ENCODE data around the gene POLRMT. TPM values are rescaled to one million over a fixed set of nuclear protein-coding genes. Genes with fewer than 3 reads are reported as not detected.

The POLRMT gene
- total and polyA plus RNA-seq, 2 experiments from 2014 or later = 98.0 to 148 TPM

DNA sequence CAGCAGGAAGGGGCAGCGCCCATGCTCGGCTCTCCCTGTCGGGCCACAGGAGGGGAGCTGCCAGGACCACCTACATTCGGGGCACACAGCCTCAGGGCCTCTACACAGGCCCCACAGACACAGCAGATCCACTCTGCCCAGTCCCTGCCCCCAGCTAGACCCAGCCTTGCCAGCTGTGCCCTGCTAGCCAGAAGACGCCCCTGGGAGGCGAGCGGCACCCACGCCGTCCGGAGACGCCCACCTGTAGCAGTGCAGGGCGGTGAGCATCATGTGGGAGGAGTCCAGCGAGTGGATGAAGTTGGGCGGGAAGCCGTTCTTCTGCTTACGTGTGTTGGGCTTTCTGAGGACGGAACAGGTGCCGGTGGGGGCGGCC is 15.1 kb downstream of the POLRMT start (continued):
- TF ChIP-seq ZNF114 (CRISPR knock-in tag; IDR thresholded peaks at IDR 0.05) = no peak

DNA sequence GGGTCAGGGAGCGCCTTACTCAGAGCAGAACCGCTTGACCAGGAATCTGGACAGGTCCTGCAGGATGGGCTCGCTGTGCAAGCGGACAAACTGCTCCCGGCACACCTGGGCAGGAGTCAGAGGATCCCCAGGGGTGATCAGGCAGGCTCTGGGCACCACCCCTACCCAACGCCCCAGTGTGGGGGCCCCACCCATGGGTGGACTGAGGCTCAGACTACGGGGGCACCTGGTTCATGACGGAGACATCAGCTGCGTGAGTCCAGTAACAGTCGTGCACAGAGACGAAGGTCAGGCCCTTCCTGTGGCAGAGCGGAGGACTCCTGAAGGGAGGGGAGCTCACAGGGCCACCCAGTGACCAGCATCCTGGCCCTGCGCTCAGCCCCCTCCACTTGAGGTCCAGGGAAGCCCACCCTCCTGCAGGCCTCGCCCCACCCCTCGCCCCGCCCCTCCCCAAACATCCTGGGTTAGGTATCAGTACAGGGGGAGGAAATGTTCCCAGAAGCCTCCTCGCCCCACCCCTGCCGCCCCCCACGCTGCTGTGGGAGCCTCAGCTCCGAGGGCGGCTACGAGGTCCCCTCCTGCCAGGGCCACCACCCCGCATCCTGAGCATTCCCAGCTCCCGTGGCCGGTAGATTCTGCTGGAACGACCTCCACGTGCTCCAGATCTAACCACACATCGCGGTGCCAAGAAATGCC is 15.6 kb downstream of the POLRMT start:
- Histone ChIP-seq H2AFZ (no peak overlapping the region), H3K27ac (ENCODE audit: low read depth) (no peak overlapping the region), H3K4me2 (no peak overlapping the region), H3K27me3 (ENCODE audit: insufficient read depth) (no peaks in the 10 kb centered on the region), H4K20me1 (replicated peaks; ENCODE audit: insufficient read depth) (peaks cover 4% of the 10 kb centered on the region; the same call in 1 of the 2 replicates), H3F3A (replicated peaks; ENCODE audit: low read depth) (no peaks in the 10 kb centered on the region), H3K4me1 (ENCODE audit: insufficient read depth) (no peaks in the 10 kb centered on the region), H3K79me2 (replicated peaks; ENCODE audit: insufficient read depth) (no peaks in the 10 kb centered on the region), H3K36me3 (ENCODE audit: insufficient read depth) (no peaks in the 10 kb centered on the region), H3K9me2 (ENCODE audit: insufficient read depth) (no peaks in the 10 kb centered on the region), H3K4me3 (no peak overlapping the region)
- H3K9me3 Mint-ChIP-seq = no peaks in the 10 kb centered on the region
- H3K4me3 Mint-ChIP-seq = no peak overlapping the region; the same call in 2 of the 3 replicates
- no peak overlapping the region for H3K27ac Mint-ChIP-seq
- ATAC-seq (no peak), DNase-seq (ENCODE audit: low spot score) (no peak)
- peaks cover 3% of the 10 kb centered on the region; the same call in 2 of the 3 replicates for H3K4me1 Mint-ChIP-seq
- peaks cover 15% of the 10 kb centered on the region for H3K27me3 Mint-ChIP-seq (ENCODE audit: insufficient read depth, low read depth, poor library complexity)
- no peak for TF ChIP-seq CTCF (conservative IDR thresholded peaks at IDR 0.05; ENCODE audit: low read depth in 2 of 2)
- TF ChIP-seq ZNF462 (CRISPR knock-in tag; IDR thresholded peaks at IDR 0.05) = no peak
- TF ChIP-seq NANOG (IDR thresholded peaks at IDR 0.05; ENCODE audit: borderline replicate concordance) = no peak
- TF ChIP-seq, protein P1, sequence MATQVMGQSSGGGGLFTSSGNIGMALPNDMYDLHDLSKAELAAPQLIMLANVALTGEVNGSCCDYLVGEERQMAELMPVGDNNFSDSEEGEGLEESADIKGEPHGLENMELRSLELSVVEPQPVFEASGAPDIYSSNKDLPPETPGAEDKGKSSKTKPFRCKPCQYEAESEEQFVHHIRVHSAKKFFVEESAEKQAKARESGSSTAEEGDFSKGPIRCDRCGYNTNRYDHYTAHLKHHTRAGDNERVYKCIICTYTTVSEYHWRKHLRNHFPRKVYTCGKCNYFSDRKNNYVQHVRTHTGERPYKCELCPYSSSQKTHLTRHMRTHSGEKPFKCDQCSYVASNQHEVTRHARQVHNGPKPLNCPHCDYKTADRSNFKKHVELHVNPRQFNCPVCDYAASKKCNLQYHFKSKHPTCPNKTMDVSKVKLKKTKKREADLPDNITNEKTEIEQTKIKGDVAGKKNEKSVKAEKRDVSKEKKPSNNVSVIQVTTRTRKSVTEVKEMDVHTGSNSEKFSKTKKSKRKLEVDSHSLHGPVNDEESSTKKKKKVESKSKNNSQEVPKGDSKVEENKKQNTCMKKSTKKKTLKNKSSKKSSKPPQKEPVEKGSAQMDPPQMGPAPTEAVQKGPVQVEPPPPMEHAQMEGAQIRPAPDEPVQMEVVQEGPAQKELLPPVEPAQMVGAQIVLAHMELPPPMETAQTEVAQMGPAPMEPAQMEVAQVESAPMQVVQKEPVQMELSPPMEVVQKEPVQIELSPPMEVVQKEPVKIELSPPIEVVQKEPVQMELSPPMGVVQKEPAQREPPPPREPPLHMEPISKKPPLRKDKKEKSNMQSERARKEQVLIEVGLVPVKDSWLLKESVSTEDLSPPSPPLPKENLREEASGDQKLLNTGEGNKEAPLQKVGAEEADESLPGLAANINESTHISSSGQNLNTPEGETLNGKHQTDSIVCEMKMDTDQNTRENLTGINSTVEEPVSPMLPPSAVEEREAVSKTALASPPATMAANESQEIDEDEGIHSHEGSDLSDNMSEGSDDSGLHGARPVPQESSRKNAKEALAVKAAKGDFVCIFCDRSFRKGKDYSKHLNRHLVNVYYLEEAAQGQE (IDR thresholded peaks at IDR 0.05; ENCODE audit: unreplicated experiment) = no peak
- TF ChIP-seq ZNF331 (CRISPR knock-in tag; IDR thresholded peaks at IDR 0.05; ENCODE audit: low read depth) = no peak
- TF ChIP-seq JUNB (IDR thresholded peaks at IDR 0.05; ENCODE audit: unreplicated experiment) = no peak
- no peak for TF ChIP-seq EZH2phosphoT487 (IDR thresholded peaks at IDR 0.05; ENCODE audit: unreplicated experiment)
- TF ChIP-seq ZNF114 (CRISPR knock-in tag; IDR thresholded peaks at IDR 0.05) = no peak
- TF ChIP-seq EZH2 (IDR thresholded peaks at IDR 0.05; ENCODE audit: low read depth, unreplicated experiment) = no peak
- TF ChIP-seq, protein P2, sequence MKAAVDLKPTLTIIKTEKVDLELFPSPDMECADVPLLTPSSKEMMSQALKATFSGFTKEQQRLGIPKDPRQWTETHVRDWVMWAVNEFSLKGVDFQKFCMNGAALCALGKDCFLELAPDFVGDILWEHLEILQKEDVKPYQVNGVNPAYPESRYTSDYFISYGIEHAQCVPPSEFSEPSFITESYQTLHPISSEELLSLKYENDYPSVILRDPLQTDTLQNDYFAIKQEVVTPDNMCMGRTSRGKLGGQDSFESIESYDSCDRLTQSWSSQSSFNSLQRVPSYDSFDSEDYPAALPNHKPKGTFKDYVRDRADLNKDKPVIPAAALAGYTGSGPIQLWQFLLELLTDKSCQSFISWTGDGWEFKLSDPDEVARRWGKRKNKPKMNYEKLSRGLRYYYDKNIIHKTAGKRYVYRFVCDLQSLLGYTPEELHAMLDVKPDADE (IDR thresholded peaks at IDR 0.05) = no peak
- no peak for TF ChIP-seq CREB1 (CRISPR knock-in tag; IDR thresholded peaks at IDR 0.05; ENCODE audit: low read depth)
- no peak for TF ChIP-seq STAT1 (IDR thresholded peaks at IDR 0.05; ENCODE audit: unreplicated experiment)
- TF ChIP-seq POLR2AphosphoS5 (IDR thresholded peaks at IDR 0.05; ENCODE audit: low read depth) = no peak
- peaks cover 36% of the 10 kb centered on the region for H3K36me3 Mint-ChIP-seq (ENCODE audit: low read depth)
